SU-DHL-6 (cell line): ENCODE results near the gene CRMP1.
"Not testable (repeated sequence)": the region's sequence is repeated elsewhere in the genome, so short reads cannot be mapped to it uniquely, and the experiment has no call there.

Experiments
- CTCF ChIP-seq: fragments of 200-600 bp; sonication (generic); IDR thresholded peaks from one replicate; pipeline ENCODE4 v1.5.1; 2017; ENCODE audit warnings: antibody characterized with exemption, mild to moderate bottlenecking, low read length, moderate library complexity; ENCODE audit not compliant: insufficient read depth, poor library complexity, severe bottlenecking
- EZH2phosphoT487 ChIP-seq: fragments of 200-600 bp; sonication (generic), shearing (Covaris generic); conservative IDR thresholded peaks from 2 replicates; pipeline ENCODE4 v1.6.1; 2018; ENCODE audit warnings: mild to moderate bottlenecking, antibody characterized with exemption, low read length, moderate library complexity, mixed read lengths

GRCh38 chr4:5812057-5812456, 80.8 kb downstream of the CRMP1 start:
- not testable (repeated sequence) for TF ChIP-seq CTCF, EZH2phosphoT487
